Mucosa of descending colon (tissue), 3 donors: ENCODE results near the gene DRAXIN. TPM values are rescaled to one million over a fixed set of nuclear protein-coding genes. Genes with fewer than 3 reads are reported as not detected.

Experiments used
- ATAC-seq: fragments of 200-7000 bp; cut with Tn5 transposase; one replicate; pipeline ENCODE4 v1.9.1; 2020; ENCODE audit warnings: mild to moderate bottlenecking, moderate library complexity
- DNase-seq, 3 donors: peaks; one replicate each; pipeline ENCODE4 v3.0.0-alpha.2; 2020
- H3K36me3 ChIP-seq: fragments of 200-600 bp; one replicate; pipeline ENCODE4 v1.8.0; 2021; ENCODE audit warnings: low read depth, mild to moderate bottlenecking
- H3K4me1 ChIP-seq: fragments of 200-600 bp; one replicate; pipeline ENCODE4 v1.8.0; 2021; ENCODE audit warnings: low read depth, mild to moderate bottlenecking
- H3K4me3 ChIP-seq: fragments of 200-600 bp; one replicate; pipeline ENCODE4 v1.8.0; 2021; ENCODE audit warnings: mild to moderate bottlenecking
- H3K9me3 ChIP-seq: fragments of 200-600 bp; one replicate; pipeline ENCODE4 v1.8.0; 2021; ENCODE audit warnings: mild to moderate bottlenecking
- intact Hi-C, 2 donors: fragments of 100-400 bp; cut with DNase I in 1 of 2; cut with micrococcal nuclease in 1 of 2; formaldehyde crosslinking; loops; one replicate each; pipeline versions ENCODE4 v1.11.0 to v1.11.1; 2022; cut with DNase I, micrococcal nuclease
- total RNA-seq, 3 donors: library from RNA; stranded (reverse); fragmentation: NEBNext Ultra II Directional in 2 of 3; extraction: Animal tissue kit (Norgen Biotek cat#: 25700) in 2 of 3; gene quantifications; one replicate each; pipeline versions ENCODE4 v1.2.1 to v1.2.4, GENCODE V29; 2021 to 2023
- TF ChIP-seq, protein P1 (sequence below): fragments of 200-600 bp; IDR thresholded peaks from one replicate; pipeline ENCODE4 v1.8.0; 2022; ENCODE audit warnings: antibody characterized with exemption, mild to moderate bottlenecking
- donor health status: DM: no; HTN: no; CAD: no; lungs with moderate emphysema.
- donor health status: DM: no; HTN: no; CAD: no.
- donor health status: DM: no; HTN: yes; CAD: no.

DRAXIN gene
- total RNA-seq, 3 donors from 2014 or later, result 0.10 to 0.19 (median 0.17) TPM

DNA sequence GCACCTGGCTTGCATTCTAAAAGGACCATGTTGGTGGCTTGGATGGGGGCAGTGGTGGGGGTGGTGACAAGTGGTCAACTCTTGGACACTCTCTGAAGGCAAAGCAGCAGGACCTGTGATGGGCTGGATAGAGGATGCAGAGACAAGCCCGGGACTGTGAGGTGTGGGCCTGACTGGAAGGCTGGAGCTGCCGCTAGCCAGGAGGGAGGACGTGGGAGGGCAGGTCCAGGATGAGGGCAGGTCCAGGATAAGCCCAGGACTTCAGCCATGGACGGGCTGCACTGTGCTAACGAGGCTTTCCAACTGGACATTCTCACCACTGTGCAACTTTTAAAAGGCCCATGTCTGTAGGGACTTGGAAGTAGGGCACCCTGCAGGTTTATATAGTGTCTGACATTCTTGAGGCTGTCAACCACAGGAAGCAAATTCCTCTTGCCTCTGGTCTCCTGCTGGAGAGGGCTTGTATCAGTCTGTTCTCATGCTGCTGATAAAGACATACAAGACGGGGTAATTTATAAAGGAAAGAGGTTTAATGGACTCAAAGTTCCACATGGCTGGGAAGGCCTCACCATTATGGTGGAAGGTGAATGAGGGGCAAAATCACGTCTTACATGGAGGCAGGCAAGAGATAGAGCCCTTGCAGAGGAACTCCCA is 62.2 kb downstream of the DRAXIN start:
- Histone ChIP-seq H3K9me3 (no peaks in the 10 kb centered on the region), H3K36me3 (no peaks in the 10 kb centered on the region), H3K4me1 (no peaks in the 10 kb centered on the region), H3K4me3 (no peak overlapping the region)
- DNase-seq (no peak), ATAC-seq (no peak)
- intact Hi-C loops, result no loop called here
- TF ChIP-seq, protein P1, sequence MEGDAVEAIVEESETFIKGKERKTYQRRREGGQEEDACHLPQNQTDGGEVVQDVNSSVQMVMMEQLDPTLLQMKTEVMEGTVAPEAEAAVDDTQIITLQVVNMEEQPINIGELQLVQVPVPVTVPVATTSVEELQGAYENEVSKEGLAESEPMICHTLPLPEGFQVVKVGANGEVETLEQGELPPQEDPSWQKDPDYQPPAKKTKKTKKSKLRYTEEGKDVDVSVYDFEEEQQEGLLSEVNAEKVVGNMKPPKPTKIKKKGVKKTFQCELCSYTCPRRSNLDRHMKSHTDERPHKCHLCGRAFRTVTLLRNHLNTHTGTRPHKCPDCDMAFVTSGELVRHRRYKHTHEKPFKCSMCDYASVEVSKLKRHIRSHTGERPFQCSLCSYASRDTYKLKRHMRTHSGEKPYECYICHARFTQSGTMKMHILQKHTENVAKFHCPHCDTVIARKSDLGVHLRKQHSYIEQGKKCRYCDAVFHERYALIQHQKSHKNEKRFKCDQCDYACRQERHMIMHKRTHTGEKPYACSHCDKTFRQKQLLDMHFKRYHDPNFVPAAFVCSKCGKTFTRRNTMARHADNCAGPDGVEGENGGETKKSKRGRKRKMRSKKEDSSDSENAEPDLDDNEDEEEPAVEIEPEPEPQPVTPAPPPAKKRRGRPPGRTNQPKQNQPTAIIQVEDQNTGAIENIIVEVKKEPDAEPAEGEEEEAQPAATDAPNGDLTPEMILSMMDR, result no peak

DNA sequence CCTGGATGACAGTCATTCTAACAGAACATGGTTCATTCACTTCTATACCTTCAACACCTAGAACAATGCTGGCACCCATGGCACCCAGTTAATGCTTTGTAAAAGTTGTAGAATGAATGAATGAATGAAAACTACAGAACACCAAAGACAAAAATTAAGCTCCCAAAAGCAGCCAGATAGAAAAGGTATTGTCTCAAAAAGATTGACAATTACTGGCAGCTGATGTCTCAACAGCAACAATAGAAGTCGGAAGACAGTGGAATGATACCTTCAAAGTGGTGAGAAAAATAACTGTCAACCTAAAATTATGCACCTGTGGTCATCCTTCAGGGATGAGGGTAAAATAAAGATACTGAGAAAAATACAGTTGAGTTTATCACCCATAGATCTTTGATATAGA is 65.5 kb downstream of the DRAXIN start:
- H3K4me3 ChIP-seq, result no peak overlapping the region
- no peaks in the 10 kb centered on the region for H3K9me3 ChIP-seq
- H3K4me1 ChIP-seq, result no peaks in the 10 kb centered on the region
- TF ChIP-seq, protein P1, result no peak
- no peak for ATAC-seq
- intact Hi-C loops, result no loop called here
- no peaks in the 10 kb centered on the region for H3K36me3 ChIP-seq
- no peak for DNase-seq

DNA sequence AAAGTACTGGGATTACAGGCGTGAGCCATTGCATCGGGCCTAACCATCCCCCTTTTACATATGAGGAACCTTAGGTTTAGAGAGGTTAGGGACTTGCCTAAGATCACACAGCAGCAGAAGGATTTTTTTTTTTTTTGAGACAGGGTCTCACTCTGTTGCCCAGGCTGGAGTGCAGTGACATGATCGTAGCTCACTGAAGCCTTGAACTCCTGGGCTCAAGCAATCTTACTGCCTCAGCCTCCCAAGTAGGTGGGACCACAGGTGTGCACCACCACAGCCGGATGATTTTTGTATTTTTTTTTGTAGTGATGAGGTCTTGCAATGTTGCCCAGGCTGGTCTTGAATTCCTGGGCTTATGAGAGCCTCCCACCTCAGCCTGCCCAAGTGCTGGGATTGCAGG is 68.3 kb downstream of the DRAXIN start:
- Histone ChIP-seq H3K9me3 (no peaks in the 10 kb centered on the region), H3K4me1 (no peaks in the 10 kb centered on the region), H3K36me3 (no peaks in the 10 kb centered on the region), H3K4me3 (no peak overlapping the region)
- no peak for DNase-seq
- TF ChIP-seq, protein P1, result no peak
- ATAC-seq, result no peak
- intact Hi-C loops, result no loop called here

DNA sequence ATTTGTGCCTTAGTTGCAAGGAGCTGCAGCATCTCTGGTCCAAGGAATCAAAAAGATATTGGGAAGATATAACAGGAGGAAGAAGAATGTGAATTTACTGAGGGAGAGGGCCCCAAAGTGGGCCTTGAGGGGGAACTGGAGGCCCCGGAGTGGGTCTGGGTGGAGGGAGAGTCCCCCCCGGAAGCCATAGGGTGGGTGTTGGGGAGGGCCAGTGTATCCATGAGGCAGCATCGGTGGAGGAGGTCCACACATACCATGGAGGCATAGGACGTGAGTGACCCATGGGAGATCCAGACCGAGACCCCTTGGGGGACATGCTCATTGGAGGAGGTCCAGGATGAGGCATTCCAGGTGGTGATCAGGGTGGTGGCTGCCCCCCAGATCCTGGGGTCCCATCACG is 69.8 kb downstream of the DRAXIN start:
- no peak for ATAC-seq
- TF ChIP-seq, protein P1, result no peak
- Histone ChIP-seq H3K9me3 (no peaks in the 10 kb centered on the region), H3K36me3 (no peaks in the 10 kb centered on the region), H3K4me1 (no peaks in the 10 kb centered on the region), H3K4me3 (no peak overlapping the region)
- DNase-seq, result no peak
- intact Hi-C loops, result no loop called here

DNA sequence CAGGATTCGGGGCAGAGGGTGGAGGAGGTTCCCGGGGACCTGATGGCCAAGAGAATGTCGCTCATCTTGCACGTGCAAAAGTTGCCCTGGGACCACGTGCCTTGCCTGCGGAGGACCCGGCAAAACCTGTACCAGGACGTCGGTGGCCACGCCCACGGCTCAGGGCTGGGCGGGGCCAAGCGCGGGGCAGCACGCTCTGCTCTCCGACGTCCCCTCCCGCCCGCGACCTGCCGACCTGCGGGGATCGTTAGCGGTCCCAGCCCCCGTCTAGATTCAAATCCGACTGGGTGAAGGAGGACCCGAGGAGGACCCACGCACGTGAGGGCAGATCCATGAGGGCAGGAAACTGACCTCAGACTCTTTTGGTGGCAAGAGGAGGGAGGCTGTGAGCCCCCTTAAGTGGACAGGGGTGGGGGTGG is 70.5 kb downstream of the DRAXIN start, which contains the start of gene C1orf167:
Gene C1orf167, plus strand, starts transcription at position 206 of the 419 bp plus-strand sequence. CDS start 2,208 bp downstream, outside the sequence.
- Histone ChIP-seq H3K4me1 (no peaks in the 10 kb centered on the region), H3K36me3 (no peaks in the 10 kb centered on the region), H3K4me3 (no peak within 1 kb of the TSS), H3K9me3 (no peaks in the 10 kb centered on the region)
- TF ChIP-seq, protein P1, result no peak
- ATAC-seq, result peak; percentile 64
- intact Hi-C loops, result no loop called here
- peak in 1 of 3 donors; percentile 15 for DNase-seq

DNA sequence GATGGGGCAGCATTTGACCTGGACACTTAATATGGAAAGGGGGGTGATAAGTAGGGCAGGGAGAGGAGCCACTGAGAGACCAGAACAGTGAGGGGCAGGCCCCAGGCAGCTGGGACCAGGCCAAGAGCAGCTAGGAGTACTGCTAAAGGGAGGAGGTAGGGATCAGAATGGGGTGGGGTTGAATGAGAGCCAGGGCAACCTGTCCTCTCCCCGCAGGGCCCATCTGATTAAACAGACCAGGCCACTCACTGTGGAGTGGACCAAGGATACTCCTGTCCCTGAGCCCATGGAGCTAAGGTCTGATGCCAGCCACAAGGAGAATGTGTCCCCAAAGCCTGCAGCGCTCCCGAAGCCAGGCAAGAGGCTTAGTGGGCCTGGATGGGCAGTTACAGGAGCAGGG is 72.6 kb downstream of the DRAXIN start:
- intact Hi-C loops, result no loop called here
- TF ChIP-seq, protein P1, result no peak
- no peaks in the 10 kb centered on the region for H3K4me1 ChIP-seq
- ATAC-seq (no peak), DNase-seq (no peak)
- H3K36me3 ChIP-seq, result no peaks in the 10 kb centered on the region
- no peaks in the 10 kb centered on the region for H3K9me3 ChIP-seq
- no peak overlapping the region for H3K4me3 ChIP-seq
